ENCODE data around the gene IQSEC1.

IQSEC1 gene

DNA sequence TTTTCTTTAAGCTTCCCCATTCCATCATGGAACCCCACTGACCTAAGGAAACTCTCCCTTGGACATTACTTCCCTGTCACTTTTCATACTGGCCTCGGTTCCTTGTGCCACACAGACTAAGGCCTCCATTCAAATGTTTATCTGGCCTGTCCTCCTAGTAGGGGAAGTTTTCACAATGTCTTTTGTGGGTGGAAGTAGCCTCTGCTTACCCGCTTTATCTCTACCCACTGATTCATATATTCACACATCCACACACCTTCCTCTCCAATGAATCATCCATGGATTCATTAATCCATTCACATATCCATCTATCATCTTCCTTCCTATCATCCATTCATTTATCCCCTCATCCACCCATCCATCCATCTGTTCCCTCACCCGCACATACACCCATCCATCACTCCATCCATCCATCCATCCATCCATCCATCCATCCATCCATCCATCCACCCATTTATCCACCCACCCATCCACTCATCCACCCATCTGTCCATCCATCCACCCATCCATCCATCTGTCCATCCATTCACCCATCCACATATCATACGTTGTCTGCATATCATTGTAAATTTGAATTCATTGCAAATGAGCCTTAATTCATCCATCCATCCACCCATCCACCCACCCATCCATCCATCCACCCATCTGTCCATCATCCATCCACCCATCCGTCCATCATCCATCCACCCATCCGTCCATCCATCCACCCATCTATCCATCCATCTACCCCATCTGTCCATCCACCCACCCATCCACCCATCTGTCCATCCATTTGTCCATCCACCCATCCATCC is 49.1 kb downstream of the IQSEC1 start:
- H3K36me3 ChIP-seq (ENCODE audit: control insufficient read depth, insufficient read depth, low read length) = no peaks in the 10 kb centered on the region
- H3K9ac ChIP-seq (ENCODE audit: low read length) = no peak overlapping the region
- H3K9me3 ChIP-seq (ENCODE audit: control insufficient read depth, low read length) = no peaks in the 10 kb centered on the region
- peaks cover 18% of the 10 kb centered on the region for H3K4me1 ChIP-seq (ENCODE audit: control insufficient read depth, insufficient read depth, low read length)
- no peak overlapping the region for H3K4me3 ChIP-seq (ENCODE audit: low read length)
- H3K27me3 ChIP-seq (ENCODE audit: control insufficient read depth, insufficient read depth, low read length) = peaks cover 6% of the 10 kb centered on the region

DNA sequence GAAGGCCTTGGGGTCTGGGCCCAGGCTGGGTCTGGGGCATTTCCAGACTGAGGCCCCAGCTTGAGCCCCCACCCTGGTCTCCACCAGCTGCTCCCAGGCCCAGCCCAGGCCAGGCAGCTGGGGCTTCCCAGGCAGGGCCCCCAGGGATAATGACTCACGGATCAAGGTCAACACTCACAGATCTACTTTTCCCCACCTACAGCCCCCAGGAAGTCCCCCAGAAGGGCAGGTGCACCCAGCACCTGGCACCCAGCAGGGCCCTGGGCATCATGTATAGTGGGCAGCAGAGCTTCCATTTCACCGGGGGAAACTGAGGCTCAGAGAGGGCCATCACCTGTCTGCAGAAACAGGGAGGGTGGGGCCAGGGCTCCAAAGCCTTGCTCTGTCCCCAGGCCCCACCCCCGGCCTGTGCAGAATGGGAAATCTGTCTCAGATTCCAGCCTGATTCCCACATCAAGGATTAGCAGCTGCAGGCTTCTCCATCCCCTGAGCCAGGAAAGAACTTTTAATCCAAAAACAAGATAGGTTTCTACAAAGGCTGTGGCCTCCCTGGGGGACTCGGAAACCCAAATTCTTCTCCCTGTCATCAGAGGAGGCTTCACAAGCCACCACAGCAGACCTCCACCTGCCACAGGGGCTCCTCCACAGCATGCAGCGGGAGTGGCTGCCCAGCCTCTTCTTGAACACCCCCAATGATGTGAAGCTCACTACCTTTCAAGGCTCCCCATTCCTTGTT is 49.8 kb downstream of the IQSEC1 start:
- no peaks in the 10 kb centered on the region for H3K9me3 ChIP-seq (ENCODE audit: control insufficient read depth, low read length)
- H3K27me3 ChIP-seq (ENCODE audit: control insufficient read depth, insufficient read depth, low read length) = peaks cover 13% of the 10 kb centered on the region
- no peak overlapping the region for H3K4me3 ChIP-seq (ENCODE audit: low read length)
- no peak overlapping the region for H3K9ac ChIP-seq (ENCODE audit: low read length)
- H3K4me1 ChIP-seq (ENCODE audit: control insufficient read depth, insufficient read depth, low read length) = peaks cover 24% of the 10 kb centered on the region
- no peaks in the 10 kb centered on the region for H3K36me3 ChIP-seq (ENCODE audit: control insufficient read depth, insufficient read depth, low read length)

DNA sequence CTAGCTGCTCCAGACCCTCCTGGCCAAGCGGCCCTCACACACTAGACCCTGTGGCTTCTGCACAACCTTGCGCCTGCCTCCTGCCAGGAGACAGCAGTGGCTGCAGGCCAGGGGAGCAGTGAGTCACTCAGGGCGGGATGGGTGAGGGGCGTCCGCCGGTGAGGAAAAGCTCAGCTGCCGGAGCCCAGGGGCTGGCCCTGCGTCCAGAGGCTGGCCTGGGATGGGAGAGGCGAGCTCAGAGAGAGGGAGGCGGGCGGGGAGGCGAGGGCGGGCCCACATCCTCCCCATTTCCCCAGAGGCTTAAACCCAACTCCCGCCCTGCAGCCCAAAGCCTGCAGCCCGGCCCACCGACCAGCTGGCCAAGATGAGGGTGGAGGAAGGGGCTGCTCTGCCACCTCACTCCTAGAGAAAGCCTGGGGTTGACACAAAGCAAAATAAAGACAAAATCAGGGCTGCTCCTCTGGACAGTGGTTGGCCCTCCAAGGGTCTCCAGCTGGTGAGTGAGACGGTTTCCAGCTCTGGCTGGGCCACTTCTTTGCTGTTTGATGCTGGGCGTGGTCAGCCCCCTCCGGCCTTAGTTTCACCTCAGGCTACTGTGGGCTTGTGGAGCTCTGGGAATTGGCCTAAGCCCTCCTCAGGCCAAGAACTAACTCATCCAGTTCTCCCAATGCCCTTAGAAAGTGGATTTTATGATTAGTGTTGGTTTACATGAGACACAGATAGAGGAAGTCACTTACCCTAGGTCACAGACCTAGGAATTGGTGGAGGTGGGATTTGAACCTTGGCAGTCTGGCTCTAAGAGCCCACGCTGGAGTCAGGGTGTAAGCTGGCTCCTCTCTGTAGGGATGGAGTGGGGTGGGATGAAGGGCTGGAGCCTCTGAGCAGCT is 50.6 kb downstream of the IQSEC1 start:
- Histone ChIP-seq H3K36me3 (ENCODE audit: control insufficient read depth, insufficient read depth, low read length) (no peaks in the 10 kb centered on the region), H3K9ac (ENCODE audit: low read length) (peak overlapping the region; percentile 43), H3K4me3 (ENCODE audit: low read length) (no peak overlapping the region), H3K4me1 (ENCODE audit: control insufficient read depth, insufficient read depth, low read length) (peaks cover 26% of the 10 kb centered on the region), H3K9me3 (ENCODE audit: control insufficient read depth, low read length) (no peaks in the 10 kb centered on the region), H3K27me3 (ENCODE audit: control insufficient read depth, insufficient read depth, low read length) (peaks cover 15% of the 10 kb centered on the region)

DNA sequence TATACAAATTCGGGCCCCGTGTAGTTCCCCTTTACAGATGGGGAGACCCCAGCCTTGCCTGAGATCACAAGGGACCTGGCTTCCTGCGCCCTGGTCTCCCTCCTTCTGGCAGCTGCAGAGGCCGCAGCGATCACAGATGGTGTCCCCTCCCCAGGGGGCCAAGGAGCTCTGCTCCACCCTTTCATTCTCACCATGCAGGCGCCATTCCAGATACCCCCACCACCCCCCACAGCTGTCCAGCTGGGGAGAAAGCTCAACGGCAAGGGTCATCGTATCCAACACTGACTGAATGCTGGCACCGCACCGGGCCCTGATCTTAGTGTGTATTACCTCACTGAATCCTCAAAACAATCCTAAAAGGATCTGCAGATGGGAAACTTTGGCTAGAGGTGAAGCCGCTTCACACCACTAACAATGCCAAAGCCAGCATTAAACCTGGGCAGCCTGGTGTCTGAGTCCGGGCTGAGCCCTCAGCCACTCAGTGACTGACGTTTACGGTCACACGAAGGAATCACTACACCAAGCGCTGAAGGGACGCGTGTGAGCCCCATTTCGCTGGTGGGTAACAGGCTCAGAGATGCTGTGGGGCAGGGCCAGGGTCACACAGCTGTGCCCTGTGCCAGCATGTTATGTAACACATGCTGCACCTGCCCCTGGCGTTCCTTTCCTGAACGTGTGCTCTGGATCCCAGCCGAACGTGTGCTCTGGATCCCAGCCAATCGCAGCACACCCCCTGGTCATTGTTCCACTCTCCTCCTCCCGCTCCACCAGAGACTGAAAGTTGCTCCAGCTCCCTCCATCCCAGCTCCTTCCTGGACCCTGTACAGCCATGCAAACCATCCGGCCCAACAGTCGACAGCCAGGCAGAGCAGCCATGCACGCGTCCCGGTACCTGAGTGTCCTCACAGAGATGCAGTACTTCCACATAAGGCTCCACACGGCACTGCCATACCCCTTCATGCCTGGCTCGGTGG is 51.8 kb downstream of the IQSEC1 start:
- Histone ChIP-seq H3K36me3 (ENCODE audit: control insufficient read depth, insufficient read depth, low read length) (no peaks in the 10 kb centered on the region), H3K4me3 (ENCODE audit: low read length) (no peak overlapping the region), H3K9me3 (ENCODE audit: control insufficient read depth, low read length) (no peaks in the 10 kb centered on the region), H3K27me3 (ENCODE audit: control insufficient read depth, insufficient read depth, low read length) (peaks cover 15% of the 10 kb centered on the region), H3K9ac (ENCODE audit: low read length) (peak overlapping the region; percentile 43), H3K4me1 (ENCODE audit: control insufficient read depth, insufficient read depth, low read length) (peaks cover 26% of the 10 kb centered on the region)

DNA sequence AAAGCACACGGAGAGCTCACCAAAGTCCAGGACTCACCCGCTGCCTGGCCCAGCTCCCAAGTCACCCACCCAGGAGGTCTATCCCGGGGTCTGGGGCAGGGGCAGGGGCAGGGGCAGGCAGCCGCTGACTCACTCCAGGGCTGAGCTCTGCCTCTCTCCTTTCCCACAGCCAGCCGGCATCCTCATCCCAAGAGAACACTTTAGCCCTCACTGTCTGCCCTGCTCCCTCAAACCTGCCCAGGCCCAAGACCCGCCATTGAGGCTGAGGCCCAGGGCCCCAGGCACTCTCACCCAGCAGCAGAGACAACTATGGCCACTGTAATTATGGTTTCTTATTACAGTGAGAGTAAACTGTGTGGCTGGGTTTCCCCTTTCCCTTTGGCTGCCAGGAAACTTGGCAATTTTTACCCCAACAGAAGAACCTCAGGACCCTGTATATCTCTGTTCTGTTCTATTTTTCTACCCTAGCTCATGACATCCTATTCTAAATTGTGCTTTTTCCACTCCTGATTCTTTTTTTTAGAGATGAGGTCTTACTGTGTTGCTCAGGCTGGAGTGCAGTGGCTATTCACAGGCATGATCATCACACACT is 53.0 kb downstream of the IQSEC1 start:
- H3K4me3 ChIP-seq (ENCODE audit: low read length) = no peak overlapping the region
- no peak overlapping the region for H3K9ac ChIP-seq (ENCODE audit: low read length)
- H3K36me3 ChIP-seq (ENCODE audit: control insufficient read depth, insufficient read depth, low read length) = no peaks in the 10 kb centered on the region
- peaks cover 15% of the 10 kb centered on the region for H3K27me3 ChIP-seq (ENCODE audit: control insufficient read depth, insufficient read depth, low read length)
- H3K4me1 ChIP-seq (ENCODE audit: control insufficient read depth, insufficient read depth, low read length) = peaks cover 34% of the 10 kb centered on the region
- H3K9me3 ChIP-seq (ENCODE audit: control insufficient read depth, low read length) = no peaks in the 10 kb centered on the region

DNA sequence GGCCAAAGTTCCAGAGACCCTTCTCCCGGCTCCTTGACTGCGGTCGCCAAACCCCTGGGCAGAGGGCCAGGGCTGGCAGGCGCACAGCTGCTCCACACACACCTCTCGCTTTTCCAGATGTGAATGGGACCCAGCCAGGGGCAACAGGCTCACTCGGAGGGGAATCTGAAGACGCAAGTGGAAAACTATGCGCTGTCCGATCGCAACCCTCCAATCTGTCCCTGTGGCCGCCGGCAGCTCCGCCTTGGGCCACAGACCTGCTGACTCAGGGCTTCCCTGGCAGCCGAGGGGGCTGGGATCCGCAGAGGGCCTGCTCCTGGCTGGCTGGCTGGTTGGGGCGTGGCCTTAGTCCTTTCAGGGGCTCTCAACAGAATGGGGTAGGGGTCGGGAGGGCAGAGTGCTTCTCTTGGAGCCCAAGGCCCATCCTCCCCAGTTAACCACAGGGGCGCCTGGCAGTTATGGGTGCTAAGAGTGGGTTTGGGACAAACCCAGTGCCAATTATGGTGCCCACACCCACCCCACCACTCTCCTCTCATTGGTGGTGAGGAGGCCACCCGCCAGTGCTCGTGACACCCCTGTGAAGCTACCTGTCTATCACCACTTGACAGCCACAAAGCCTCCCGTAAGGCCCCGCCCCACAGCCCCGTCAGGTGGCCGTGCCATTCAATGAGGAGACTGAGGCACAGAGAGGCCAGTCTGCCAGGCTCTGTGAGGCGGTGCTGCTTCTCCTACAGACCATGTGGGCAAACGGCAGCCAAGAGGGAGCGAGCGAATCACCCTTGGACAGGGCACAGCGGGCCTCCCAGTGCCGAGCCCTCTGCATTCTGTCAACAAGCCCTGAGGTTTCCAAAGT is 53.8 kb downstream of the IQSEC1 start:
- Histone ChIP-seq H3K27me3 (ENCODE audit: control insufficient read depth, insufficient read depth, low read length) (peaks cover 15% of the 10 kb centered on the region), H3K4me3 (ENCODE audit: low read length) (no peak overlapping the region), H3K4me1 (ENCODE audit: control insufficient read depth, insufficient read depth, low read length) (peaks cover 37% of the 10 kb centered on the region), H3K9ac (ENCODE audit: low read length) (peak overlapping the region; percentile 50), H3K9me3 (ENCODE audit: control insufficient read depth, low read length) (no peaks in the 10 kb centered on the region), H3K36me3 (ENCODE audit: control insufficient read depth, insufficient read depth, low read length) (no peaks in the 10 kb centered on the region)

DNA sequence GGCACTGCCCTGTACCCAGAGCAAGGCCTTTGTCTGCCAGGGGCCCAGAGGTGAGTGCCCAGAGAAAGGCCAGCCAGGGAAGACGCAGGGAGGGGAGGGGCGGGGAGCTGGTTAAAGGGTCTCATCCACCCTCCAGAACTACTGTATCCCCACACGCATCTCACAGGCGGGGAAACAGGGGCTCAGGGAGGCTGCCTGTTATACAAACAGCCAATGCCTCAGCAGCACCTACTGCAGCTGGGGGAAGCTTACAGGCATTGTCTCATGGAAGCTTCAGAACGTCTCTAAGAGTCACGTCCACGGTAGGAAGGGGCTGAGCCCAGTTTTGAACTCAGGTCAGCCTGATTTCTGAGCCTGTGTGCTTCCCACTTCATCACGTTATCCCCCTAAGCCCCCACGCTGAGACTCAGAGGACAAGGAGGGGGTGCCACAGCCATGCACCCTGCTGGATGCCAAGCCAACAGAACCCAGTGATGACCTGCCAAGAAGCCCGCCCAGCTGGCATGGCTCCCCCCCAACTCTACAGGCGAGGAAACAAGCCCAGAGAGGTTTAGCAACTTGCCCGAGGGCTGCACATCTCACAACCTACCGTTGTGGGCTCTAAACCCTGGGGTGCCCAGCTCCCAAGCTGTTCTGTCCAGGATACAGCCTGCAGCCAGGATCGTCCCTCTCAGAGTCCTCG is 54.5 kb downstream of the IQSEC1 start:
- Histone ChIP-seq H3K27me3 (ENCODE audit: control insufficient read depth, insufficient read depth, low read length) (peaks cover 15% of the 10 kb centered on the region), H3K9ac (ENCODE audit: low read length) (peak overlapping the region; percentile 50), H3K4me3 (ENCODE audit: low read length) (no peak overlapping the region), H3K9me3 (ENCODE audit: control insufficient read depth, low read length) (no peaks in the 10 kb centered on the region), H3K36me3 (ENCODE audit: control insufficient read depth, insufficient read depth, low read length) (no peaks in the 10 kb centered on the region), H3K4me1 (ENCODE audit: control insufficient read depth, insufficient read depth, low read length) (peaks cover 37% of the 10 kb centered on the region)

DNA sequence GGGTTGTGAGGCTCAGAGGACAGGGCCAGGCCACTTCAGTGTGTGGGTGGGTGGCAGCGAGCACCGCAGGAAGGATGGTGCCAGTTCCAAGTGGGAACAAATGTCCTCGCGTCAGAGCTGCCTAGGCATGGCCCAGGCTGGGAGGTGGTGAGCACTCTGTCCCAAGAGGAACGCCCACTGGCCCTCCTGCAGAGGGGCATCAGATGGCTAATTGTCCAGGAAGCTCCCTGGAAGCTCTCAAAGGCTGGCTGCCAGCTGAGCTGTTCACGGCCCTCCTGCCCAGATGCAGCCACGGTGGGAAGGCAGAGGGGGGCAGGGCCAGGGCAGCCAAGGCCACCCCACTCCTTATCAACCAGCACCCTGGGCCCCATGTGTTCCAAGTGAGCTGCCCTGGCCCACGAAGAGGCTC is 55.2 kb downstream of the IQSEC1 start:
- no peaks in the 10 kb centered on the region for H3K36me3 ChIP-seq (ENCODE audit: control insufficient read depth, insufficient read depth, low read length)
- no peaks in the 10 kb centered on the region for H3K9me3 ChIP-seq (ENCODE audit: control insufficient read depth, low read length)
- peaks cover 15% of the 10 kb centered on the region for H3K27me3 ChIP-seq (ENCODE audit: control insufficient read depth, insufficient read depth, low read length)
- H3K4me1 ChIP-seq (ENCODE audit: control insufficient read depth, insufficient read depth, low read length) = peaks cover 37% of the 10 kb centered on the region
- no peak overlapping the region for H3K9ac ChIP-seq (ENCODE audit: low read length)
- no peak overlapping the region for H3K4me3 ChIP-seq (ENCODE audit: low read length)

DNA sequence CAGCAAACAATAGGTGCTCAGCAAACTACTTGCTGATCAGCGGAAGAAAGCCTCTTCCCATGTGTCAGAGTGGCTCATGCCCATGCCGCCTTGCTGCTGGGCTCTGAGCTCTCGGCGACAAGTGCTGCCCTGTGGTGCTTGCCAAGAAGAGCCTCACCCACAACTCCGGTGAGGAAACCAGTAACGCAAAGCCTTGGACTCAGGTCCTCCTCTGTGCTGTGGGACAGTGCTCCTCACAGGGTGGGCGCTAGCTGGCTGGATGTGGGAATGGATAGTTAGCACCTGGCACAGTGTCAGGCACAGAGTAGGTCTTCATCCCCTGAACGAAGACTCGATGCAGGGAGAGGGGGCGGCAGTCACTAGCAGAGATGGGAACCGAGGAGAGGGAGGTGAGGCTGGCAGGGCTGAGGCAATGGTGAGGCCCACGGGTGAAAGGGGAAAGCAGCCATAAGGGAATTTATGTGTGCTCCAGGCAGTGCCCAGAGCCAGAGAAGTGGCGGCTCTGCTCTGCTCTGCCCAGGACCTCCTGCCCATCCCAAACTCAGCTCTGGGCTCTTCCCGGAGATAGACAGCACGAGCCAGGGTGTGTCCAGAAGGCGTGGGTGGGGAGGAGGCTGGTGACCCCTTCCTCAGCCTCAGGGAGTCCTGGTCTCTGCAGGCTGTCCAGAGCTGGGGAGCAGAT is 55.7 kb downstream of the IQSEC1 start:
- Histone ChIP-seq H3K9me3 (ENCODE audit: control insufficient read depth, low read length) (no peaks in the 10 kb centered on the region), H3K9ac (ENCODE audit: low read length) (no peak overlapping the region), H3K27me3 (ENCODE audit: control insufficient read depth, insufficient read depth, low read length) (peaks cover 15% of the 10 kb centered on the region), H3K36me3 (ENCODE audit: control insufficient read depth, insufficient read depth, low read length) (no peaks in the 10 kb centered on the region), H3K4me3 (ENCODE audit: low read length) (no peak overlapping the region), H3K4me1 (ENCODE audit: control insufficient read depth, insufficient read depth, low read length) (peaks cover 37% of the 10 kb centered on the region)

Data from mucosa of stomach (tissue), 1 donor.